SHP77 treated with DMSO at 0.1 percent for 48 hours (cell line): Measurements from ENCODE around the gene ZDHHC13.

Experiments used
- DNase-seq: peaks from one replicate; lab custom pipeline; 2025; lab: John Stamatoyannopoulos, UW

Gene ZDHHC13, protein sequence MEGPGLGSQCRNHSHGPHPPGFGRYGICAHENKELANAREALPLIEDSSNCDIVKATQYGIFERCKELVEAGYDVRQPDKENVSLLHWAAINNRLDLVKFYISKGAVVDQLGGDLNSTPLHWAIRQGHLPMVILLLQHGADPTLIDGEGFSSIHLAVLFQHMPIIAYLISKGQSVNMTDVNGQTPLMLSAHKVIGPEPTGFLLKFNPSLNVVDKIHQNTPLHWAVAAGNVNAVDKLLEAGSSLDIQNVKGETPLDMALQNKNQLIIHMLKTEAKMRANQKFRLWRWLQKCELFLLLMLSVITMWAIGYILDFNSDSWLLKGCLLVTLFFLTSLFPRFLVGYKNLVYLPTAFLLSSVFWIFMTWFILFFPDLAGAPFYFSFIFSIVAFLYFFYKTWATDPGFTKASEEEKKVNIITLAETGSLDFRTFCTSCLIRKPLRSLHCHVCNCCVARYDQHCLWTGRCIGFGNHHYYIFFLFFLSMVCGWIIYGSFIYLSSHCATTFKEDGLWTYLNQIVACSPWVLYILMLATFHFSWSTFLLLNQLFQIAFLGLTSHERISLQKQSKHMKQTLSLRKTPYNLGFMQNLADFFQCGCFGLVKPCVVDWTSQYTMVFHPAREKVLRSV

DNA sequence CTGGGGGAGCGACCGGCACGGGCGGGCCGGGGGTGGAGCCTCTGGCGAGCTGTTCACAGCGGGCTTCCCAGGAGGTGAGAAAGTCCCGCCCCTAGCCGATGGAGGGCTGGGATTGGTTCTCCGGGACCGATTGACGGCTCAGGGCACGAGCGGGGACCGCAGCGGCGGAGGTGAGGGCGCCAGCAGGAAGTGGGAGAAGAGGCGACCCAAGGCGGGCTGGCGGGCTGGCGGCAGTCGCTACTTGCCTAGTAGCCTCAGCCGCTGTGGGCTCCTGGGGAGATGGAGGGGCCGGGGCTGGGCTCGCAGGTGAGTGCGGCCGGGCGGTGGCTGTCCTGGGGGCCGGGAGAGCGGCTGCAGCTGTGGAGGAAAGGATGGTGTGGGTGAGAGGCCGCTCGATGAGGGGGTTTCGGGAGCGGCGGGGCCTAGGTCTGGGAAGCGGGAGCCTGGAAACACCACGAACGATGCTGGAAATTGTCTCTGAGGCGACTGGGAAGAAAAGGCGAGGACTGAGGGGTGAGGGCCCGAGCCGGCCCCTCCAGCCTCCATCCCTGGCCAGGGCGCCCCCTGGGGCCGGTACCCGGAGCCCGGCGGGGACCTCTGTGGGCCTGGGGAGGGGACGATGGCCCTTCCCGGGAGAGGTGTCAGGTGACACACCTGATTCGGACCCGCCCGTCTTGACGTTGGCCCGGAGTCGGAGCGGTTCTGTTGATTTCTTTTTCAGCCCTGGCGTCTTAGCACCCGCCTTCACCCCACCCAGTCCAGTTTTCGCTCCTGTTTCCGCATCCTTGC is at the start of gene ZDHHC13:
ZDHHC13 (plus strand) TSS at position 198 of the 789 bp plus-strand sequence; CDS start at position 280, 82 bp downstream.
- peak; percentile 58 for DNase-seq

DNA sequence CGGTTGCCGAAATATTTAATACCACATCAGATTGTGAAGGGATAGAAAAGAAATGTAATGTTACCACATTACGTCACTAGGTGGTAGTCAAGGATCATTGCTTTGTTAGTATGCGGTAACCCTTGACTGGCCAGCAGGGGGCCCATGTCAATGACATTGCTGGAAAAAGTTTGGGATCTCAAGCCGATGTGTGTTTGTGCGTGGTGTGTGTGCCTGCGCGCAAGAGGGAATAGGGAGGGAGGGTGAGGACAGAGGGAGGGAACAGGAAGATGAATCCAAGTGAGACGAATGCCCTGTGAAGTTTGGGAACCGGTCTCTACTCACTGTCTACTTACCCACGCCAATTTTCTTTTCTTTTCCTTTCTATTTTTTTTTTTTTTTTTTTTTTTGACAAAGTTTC is 45.7 kb upstream of the ZDHHC13 start:
- peak; percentile 22 for DNase-seq

DNA sequence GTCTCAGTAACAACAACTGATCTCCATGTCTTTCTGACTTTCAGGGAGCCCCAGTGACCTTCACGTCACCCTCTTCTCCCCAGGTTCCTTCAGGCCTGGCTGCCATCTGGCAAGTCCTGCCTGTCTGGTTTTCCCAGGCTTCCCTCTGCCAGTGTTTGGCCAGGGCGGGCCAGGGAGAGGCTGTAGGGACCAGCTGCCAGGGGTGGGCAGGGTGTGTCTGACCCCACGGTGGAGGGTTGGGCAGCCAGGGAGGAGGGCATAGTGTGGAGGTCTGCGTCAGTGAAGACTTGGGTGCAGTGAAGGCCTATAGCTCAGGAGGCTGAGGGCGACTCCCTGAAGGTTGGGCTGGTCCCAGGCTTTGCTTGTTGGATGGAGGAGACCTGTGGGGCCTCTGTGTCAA is 44.5 kb upstream of the ZDHHC13 start:
- no peak for DNase-seq

DNA sequence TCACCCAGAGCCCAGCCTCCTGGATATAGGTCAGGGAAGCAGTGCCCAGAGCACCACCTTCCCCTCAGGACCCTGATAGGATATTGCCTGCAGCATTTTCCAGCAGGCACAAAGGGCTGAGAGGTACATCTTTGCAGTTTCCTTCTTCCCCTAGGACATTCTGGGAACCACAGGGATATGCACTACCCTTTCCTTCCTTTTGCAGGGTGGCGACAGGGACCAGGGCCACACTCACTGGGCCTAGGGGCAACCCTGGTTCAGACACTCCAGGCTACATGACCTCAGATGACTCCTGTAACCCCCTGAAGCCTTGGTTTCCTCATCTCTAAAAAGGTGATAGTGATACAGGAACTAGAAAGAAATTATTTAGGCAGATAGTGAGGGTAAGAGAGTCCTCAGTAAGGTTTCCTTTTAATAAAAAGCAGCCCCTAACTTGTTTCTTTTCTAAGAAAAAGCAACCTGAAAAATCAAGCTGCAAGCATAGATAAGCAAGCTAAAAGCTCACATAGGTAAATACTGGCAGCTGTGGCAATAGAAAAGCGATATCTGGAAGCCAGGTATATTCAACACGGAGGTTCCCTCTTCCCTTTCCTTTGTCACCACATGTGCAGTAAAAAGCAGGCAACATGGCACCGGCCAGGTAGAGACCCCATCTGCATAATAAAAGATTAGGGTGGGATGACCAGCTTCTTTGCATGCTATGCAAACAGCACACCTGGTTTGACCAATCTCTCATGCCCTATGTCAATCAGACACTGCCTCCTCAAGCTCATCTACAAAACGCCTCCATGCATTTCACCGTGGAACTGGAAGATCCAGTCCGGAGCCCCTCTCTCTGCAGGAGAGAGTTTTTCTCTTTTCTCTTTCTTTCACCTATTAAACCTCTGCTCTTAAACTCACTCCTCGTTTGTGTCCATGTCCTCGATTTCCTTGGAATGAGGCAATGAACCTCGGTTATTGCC is 43.2 kb upstream of the ZDHHC13 start:
- DNase-seq = no peak

DNA sequence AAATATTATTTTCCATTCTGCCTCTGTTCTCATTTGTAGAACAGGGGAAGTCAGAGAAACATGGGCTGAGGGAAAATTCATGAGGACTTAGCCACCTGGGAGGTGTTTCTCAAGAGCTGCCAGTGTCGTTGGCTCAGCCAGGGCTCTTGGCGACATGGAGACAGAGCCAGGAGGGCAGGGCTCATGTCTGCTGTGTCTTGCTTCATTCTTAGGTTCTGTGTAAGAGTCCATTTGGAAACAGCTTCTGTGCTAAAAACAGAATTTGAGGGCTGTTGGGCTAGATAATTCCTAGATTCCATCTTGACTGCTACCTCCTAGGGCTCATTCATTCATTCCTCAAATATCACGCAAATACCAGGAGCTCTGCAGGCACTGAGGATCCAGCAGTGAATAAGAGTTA is 41.3 kb upstream of the ZDHHC13 start:
- DNase-seq = no peak

DNA sequence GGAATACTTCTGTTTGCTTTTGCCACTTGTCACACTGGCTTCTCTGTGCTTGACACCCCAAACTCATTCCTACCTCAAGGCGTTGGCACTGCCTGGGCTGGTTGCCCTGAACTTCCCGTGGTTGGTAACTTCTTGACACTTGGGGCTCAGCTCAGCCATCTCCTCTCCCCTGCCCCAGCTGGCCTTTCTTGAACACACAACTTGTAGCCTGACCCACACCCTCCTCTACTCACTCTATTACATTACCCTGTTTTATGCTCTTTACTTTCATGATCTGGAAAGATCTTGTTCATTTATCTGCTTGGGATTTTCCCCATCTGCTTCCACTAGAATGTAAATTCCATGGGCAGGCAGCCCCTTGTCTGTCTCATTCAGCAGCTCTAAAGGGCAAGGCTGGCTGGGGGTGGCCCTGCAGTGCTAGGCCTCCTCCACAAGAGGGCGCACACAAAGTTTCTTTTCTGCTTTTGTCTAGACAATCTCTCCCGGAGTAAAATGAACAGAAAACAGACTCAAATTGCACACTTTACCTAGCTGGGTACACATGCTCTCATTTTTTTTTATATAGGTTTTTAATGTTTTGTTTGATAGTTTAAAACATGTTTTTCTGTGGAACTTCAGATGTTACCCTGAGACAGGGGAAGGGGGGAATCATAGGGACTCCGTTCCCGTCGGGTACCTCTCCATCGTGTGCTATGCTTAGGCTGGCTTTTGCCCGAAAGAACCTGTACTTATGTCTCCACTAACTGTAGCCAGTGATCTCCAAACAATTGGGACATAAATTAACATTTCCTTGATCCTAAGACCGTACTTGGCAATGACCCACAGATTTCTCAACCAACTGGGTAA is 40.0 kb upstream of the ZDHHC13 start:
- no peak for DNase-seq

DNA sequence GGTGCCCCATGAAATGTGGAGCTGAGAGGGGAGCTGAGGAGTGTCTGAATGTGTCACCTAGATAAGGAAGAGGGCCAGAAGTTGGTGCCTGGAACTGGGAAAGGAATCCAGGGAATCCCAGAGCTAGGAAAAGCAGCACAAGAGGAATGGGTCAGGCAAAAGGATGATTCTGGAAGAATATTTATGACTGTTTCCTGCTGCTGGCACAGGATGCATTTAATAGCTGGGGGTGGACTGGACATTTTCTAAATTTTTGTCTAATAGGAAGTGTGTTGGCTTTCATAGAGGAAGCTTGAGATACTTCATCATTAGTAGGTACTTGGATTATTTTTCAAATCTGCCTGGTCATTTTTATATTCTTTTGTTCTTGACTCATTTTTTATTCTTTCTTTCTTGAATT is 39.0 kb upstream of the ZDHHC13 start:
- no peak for DNase-seq

DNA sequence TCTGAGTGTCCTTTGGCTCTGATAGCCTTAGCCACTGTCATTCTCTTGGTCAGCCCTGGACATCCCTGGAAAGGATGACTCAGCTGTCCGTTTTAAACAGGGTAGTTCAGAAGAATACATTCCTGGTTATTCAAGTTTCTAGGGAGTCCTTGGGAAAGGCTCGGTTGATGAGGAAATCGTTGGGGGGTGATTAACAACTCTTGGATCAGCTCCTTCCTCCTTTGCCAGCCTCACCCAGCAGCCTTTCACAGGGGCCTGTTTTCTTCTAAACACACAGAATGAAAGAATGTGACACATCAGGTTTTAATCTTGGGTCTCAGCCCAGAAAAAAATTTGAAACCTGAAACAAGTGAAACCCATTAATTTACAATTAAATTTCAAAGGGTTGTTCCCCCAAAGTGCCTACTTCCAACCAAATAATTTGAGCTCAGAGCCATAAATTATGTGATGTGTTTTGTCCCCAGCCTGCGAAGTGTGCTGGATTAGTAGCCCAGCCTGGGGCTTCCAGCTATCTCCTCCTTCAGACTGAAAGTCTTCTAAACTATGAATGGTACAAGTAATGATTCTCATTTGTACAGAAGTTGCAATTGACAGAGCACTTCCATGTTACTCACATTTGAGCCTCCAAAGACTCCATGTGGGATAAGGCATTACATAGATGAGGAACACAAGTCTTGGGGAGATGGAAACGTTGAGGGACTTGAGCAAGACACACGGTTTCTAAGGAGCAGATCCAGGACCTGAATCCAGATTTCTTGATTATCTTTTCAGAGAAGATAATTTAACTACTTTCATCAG is 37.1 kb upstream of the ZDHHC13 start:
- no peak for DNase-seq

DNA sequence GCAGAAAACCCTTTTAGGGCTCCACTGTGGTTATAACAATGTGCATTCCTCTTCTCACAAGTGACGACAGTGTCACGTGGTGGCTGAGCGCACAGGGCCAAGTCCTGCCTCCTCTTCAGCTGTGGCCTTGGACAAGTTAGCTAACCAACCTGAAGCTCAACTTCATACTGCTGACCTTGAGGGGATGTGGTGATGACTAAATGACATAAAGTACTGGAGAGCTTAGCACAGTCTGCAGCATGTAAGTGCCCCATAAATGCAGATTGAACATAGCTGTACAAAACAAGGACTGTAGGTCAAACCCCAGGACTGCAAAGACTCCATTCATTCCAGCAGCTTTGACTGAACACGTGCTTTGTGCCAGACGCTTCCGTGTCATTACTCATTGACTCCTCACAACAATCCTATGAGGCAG is 36.4 kb upstream of the ZDHHC13 start:
- DNase-seq = no peak

DNA sequence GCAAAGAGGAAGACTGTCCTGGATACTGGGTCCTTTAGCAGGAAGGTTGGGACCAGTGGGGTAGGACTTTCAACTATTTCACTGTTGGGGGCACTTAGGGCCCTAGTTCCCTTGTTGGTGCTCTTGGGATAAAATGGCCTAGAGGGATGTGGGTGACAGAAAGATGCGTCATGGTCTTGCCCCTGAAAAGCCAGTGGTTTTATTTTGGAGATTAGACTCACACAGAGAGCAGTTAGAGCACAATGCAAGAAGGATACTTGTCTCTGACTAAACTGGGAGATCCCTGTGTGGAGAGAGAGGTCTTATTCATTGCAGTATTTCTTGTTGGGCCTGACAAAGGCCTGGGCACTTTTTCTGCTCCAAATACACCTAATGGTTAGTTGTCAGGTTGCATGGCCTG is 33.8 kb upstream of the ZDHHC13 start:
- DNase-seq = no peak

DNA sequence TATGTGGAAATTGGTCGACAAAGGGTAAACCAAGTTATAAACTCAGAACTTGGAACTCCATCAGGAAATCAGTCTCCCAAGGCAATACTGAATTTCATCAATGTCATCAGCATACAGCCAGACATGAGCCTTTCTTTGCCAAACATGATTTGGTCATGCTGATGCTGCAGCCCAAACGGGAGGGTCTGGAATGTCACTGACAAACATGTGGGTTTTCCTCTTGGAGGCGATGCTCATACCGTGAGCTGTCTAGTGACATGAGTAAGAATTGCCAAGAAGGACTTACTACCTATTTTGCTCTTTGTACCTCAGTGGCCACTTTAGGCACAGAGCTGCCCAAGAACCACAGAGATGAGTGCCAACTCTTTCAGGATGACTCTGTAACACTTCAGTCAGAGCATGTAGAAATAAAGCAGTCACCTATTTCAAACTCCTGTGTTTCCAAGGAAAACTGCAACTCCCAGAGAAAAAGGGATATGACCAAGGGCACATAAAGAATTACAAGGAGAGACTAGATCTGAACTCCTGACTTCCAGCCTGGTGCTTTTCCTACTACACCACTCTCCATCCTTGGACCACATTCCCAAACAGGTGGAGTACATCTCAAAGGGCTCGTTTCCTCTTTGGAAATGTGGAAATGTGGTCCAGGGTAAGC is 32.2 kb upstream of the ZDHHC13 start:
- DNase-seq = no peak

DNA sequence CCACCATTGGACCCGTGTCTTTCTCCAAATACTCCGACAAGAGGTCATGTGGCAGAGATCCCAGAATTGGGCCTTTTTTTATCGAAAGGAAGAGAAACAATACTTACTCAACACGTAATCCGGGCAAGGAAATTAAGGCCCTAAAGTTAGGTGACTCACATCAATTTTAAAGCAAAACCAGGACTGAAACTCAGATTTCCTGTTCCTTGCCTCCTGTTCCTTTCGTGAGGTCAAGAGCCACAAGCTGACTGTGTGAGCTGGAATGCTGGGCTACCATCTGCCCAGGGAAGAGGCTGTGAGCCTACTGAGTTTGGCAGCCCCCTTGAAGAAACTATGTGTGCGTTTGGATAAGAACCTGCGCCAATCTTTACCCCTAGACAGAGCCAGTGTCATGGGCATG is 29.3 kb upstream of the ZDHHC13 start:
- no peak for DNase-seq

DNA sequence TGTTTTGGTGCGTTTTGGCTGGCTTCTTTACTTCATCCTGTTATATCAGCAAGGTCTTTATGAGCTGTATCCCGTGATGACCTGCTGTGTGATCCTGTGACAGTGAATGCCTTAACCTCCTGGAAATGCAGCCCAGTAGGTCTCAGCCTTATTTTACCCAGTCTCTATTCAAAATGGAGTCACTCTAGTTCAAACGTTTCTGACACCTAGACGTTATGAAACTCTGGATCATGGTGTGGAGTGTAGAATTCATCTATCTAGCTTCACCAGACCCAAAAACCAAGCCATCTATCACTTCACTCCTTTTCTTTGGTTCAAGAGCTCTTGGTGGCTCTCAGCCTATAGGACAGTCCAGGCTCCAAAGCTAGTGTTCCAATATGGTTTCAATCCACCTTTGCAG is 28.2 kb upstream of the ZDHHC13 start:
- DNase-seq = no peak

DNA sequence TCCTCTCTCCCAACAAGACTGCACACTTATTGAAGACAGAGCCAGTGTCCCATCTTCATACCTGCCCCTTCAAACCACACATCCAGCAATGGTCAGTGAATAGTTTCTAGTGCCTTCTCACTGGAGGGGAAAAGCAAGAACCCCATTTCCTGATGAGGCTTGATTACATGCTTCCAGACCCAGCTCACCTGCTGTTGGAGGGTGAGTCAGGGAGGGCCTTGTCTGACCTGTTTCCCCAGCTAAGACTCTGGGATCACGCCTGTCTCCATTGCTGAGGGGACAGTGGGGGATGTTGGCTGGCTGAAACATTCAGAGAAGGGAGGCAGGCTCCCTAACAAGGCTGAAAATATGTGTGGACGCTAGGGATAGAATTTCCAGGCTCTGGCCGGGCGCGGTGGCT is 27.5 kb upstream of the ZDHHC13 start:
- no peak for DNase-seq

DNA sequence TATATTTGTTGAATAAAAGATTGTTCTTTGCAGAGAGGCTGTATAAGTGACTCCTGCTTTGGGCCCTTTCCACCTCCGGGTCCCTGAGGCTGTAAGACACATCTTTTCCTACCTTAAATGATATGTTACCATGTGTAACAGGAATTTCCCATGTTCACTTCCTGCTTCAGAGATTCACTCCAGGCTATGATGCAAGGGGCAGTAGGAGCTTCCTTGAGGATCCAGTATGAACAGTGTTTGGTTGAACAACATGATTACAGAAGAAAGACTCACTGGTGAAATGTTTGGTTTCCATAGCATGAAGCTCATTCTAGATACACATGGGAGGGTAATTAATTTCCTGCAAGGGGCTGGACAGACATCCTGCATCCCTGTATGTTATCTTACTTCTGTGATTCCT is 25.6 kb upstream of the ZDHHC13 start:
- DNase-seq = no peak

DNA sequence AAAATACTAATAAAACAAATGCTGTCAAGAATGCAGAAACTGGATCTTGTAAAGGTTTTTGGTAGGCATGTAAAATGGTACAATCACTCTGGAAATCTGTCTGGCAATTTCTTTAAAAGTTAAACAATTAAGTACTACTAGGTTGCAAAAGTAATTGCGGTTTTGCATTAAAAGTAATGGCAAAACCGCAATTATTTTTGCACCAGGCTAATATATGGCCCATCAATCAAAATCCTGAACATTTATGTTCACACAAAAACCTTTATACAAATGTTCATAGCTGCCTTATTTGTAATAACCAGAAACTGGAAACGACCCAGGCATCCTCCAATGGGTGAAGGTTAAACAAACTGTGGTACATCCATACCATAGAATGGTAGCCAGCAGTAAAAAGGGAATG is 24.6 kb upstream of the ZDHHC13 start:
- DNase-seq = no peak

DNA sequence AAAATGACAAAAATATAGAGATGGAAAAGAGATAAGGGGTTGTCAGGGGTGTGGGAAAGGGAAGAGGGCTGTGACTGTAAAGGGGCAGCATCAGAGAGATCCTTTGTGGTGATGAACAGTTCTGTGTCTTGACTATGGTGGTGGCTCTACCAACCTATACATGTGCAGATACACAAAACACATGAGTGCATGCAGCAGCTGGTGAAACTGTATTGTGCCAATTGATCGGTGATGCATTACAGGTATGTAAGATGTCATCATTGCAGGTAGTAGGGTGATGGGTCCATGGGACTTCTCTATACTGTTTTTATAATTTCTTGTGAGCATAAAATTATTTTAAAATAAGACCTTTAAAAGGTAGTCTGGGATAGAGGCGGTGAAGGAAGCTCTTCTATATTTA is 24.1 kb upstream of the ZDHHC13 start:
- DNase-seq = no peak

DNA sequence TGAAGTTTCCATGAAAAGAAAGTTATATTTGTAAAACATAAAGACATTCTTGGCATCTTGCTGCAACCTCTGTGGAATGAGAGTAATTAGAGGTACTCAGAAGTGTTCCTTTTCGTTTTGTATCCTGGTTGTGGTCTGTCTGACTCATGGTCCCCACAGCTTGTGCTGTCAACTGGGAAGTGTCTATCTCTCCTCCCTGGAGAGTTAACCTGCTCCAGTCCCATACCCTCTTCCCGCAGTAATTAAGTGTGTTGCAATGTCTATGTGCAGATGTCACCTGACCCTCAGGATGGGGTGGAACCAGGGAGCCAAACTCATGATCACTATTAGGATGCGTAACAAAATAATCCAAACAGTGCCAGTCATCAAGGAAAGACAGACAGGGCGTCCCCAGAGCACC is 23.0 kb upstream of the ZDHHC13 start:
- DNase-seq = no peak

DNA sequence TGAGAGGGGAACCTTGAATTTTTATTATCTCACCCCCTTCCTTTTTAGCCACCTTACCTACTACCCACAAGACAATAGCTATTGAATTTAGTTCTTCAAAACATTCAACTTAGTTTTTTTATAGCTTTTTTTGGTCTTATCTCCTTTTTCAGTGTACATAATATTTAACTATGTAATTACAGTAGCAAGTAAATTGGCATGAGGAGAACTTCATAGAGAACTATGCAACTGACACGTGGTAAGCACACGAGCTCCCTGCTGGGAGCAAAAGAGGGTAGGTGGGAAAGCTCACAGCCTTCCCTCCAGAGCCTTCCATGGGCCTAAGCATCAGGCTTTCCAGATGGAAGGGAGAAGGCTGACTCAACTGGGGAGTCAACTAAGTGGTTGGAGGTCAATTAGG is 22.1 kb upstream of the ZDHHC13 start:
- no peak for DNase-seq

DNA sequence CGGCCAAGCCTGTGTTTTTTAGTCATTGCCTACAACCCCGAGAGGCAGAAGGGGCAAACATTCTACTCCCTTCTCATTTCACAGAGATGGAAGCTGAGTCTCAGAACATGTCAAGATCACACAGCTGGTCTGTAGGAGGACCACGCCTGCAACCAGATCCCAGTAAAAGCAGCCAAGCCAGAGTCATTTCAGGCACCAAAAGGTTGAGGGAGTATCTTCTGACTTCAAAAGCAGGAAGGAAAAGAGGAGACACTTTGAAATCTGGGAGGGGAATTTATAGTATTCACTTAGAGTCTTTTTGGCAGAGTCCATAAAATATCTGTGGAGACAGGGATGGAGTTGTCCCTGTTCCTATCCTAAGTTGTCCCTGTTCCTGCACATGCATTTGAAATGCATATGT is 17.9 kb upstream of the ZDHHC13 start:
- DNase-seq = no peak
